GM12892 (cell line): ENCODE data around the gene GMEB2.

Experiments
- POLR2A ChIP-seq: IDR thresholded peaks from 2 replicates; pipeline ENCODE4 v1.6.1; 2011; ENCODE audit warnings: low read depth, low read length, control low read depth
- POLR2AphosphoS5 ChIP-seq: IDR thresholded peaks from 2 replicates; pipeline ENCODE4 v1.6.1; 2011; ENCODE audit warnings: low read depth, low read length, control low read depth
- TAF1 ChIP-seq: IDR thresholded peaks from 2 replicates; pipeline ENCODE4 v1.6.1; 2011; ENCODE audit warnings: low read depth, mild to moderate bottlenecking, control low read depth, low read length, borderline replicate concordance

DNA sequence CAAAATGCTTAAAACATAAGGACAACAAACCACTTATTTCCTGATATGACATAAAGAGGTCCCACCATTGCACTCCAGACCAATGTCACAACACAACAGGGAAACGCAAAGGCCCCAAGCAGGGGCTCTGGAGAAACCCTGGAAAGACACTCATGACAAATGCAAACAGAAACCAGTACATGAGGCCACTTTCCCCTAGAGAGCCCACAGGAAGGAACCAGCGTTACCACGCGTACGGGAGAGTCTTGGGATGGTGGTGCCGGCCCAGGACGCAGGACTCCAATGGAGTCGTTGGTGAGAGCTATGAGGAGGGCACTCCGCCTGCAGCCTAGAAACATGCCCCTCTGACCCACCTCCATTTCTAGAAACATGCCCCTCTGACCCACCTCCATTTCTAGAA lies 20.2 kb downstream of the GMEB2 start:
- TF ChIP-seq POLR2A: no peak
- no peak for TF ChIP-seq TAF1
- no peak for TF ChIP-seq POLR2AphosphoS5
